OCI-LY1 (cell line): Measurements from ENCODE around the gene MCF2L.
"Not testable (repeated sequence)": the region's sequence is repeated elsewhere in the genome, so short reads cannot be mapped to it uniquely, and the experiment has no call there.

Experiments
- EZH2 ChIP-seq: fragments of 200-600 bp; sonication (generic), shearing (Covaris generic); IDR thresholded peaks from 2 replicates; pipeline ENCODE4 v1.8.0; 2017; ENCODE audit warnings: borderline replicate concordance, mixed run types, mild to moderate bottlenecking, antibody characterized with exemption, low read length, moderate library complexity, mixed read lengths
- TF ChIP-seq, protein P1 (sequence below): fragments of 200-600 bp; sonication (generic), shearing (Covaris generic); IDR thresholded peaks from 2 replicates; pipeline ENCODE4 v1.5.1; 2017; ENCODE audit warnings: mild to moderate bottlenecking, antibody characterized with exemption, low read length, moderate library complexity, mixed read lengths

DNA sequence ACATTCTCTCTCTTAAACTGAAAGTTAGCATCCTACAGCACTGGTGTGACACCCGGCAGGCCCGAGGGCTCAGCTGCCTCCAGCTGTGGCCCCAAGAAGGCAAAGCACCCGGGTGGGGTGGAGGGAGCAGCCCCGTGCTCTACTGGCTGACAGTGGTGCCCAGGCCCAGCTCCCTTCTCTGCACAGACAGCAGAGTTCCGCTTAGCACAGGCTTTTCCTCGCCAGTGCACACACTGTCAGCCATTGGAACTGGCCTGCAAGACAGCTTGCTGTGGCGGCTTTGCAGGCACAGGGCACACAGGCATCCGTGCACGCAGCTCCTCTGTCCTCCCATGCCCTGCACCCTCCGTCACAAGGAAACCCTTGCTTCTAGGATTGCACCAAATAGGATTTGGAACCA is 133.3 kb downstream of the MCF2L start:
- TF ChIP-seq, protein P1, sequence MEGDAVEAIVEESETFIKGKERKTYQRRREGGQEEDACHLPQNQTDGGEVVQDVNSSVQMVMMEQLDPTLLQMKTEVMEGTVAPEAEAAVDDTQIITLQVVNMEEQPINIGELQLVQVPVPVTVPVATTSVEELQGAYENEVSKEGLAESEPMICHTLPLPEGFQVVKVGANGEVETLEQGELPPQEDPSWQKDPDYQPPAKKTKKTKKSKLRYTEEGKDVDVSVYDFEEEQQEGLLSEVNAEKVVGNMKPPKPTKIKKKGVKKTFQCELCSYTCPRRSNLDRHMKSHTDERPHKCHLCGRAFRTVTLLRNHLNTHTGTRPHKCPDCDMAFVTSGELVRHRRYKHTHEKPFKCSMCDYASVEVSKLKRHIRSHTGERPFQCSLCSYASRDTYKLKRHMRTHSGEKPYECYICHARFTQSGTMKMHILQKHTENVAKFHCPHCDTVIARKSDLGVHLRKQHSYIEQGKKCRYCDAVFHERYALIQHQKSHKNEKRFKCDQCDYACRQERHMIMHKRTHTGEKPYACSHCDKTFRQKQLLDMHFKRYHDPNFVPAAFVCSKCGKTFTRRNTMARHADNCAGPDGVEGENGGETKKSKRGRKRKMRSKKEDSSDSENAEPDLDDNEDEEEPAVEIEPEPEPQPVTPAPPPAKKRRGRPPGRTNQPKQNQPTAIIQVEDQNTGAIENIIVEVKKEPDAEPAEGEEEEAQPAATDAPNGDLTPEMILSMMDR = not testable (repeated sequence)
- not testable (repeated sequence) for TF ChIP-seq EZH2
